WTC11 (cell line): ENCODE results near the gene TOPAZ1. TPM values are rescaled to one million over a fixed set of nuclear protein-coding genes. Genes with fewer than 3 reads are reported as not detected.

Source experiments
- ATAC-seq: fragments of 200-7000 bp; cut with Tn5 transposase; 2 replicates; pipeline ENCODE4 v1.10.0; 2021; ENCODE audit warnings: mild to moderate bottlenecking, moderate library complexity
- CTCF ChIA-PET: fragments of 300-600 bp; sonication (Branson Sonifier 250); formaldehyde crosslinking; loops from one replicate; lab custom pipeline; 2021; ENCODE audit warnings: antibody characterized with exemption; lab: Charles Lee
- POLR2A ChIA-PET: fragments of 350-600 bp; sonication (Branson Sonifier 250); formaldehyde crosslinking; loops from one replicate; lab custom pipeline; 2021; ENCODE audit warnings: antibody characterized with exemption; lab: Charles Lee
- DNase-seq: peaks from one replicate; pipeline ENCODE4 v3.0.0; 2021; ENCODE audit warnings: low spot score
- H3K27ac Mint-ChIP-seq: 2 replicates; pipeline ENCODE4 v1.8.0; 2021; ENCODE audit warnings: mixed read lengths
- H3K27me3 Mint-ChIP-seq: 2 replicates; pipeline ENCODE4 v1.8.0; 2021; ENCODE audit warnings: low read depth, mild to moderate bottlenecking, moderate library complexity, mixed read lengths
- H3K36me3 Mint-ChIP-seq: 2 replicates; pipeline ENCODE4 v1.8.0; 2021; ENCODE audit warnings: mixed read lengths
- H3K4me1 Mint-ChIP-seq: 2 replicates; pipeline ENCODE4 v1.8.0; 2022; ENCODE audit warnings: mixed read lengths
- H3K4me3 Mint-ChIP-seq: 2 replicates; pipeline ENCODE4 v1.8.0; 2021; ENCODE audit warnings: mild to moderate bottlenecking, moderate library complexity, mixed read lengths
- H3K9me3 Mint-ChIP-seq: 2 replicates; pipeline ENCODE4 v1.8.0; 2021; ENCODE audit warnings: mixed read lengths
- E2F4 ChIP-seq: sonication (generic); formaldehyde crosslinking; IDR thresholded peaks from 2 replicates; pipeline ENCODE4 v1.8.1; 2022; ENCODE audit warnings: low read depth, mild to moderate bottlenecking, moderate library complexity, missing genetic modification reagents, borderline replicate concordance
- NR2C2 ChIP-seq: sonication (generic); formaldehyde crosslinking; IDR thresholded peaks from 2 replicates; pipeline ENCODE4 v1.8.0; 2022; ENCODE audit warnings: mild to moderate bottlenecking, missing genetic modification reagents
- OVOL2 ChIP-seq: fragments of 250-450 bp; sonication (Bioruptor Pico); IDR thresholded peaks from 2 replicates; pipeline ENCODE4 v1.9.0; 2021; ENCODE audit warnings: mild to moderate bottlenecking, borderline replicate concordance
- PRDM15 ChIP-seq: sonication (generic); formaldehyde crosslinking; IDR thresholded peaks from 2 replicates; pipeline ENCODE4 v1.8.0; 2022; ENCODE audit warnings: missing genetic modification reagents
- SMAD3 ChIP-seq: sonication (generic); formaldehyde crosslinking; IDR thresholded peaks from 2 replicates; pipeline ENCODE4 v1.8.0; 2022; ENCODE audit warnings: missing genetic modification reagents, mild to moderate bottlenecking, borderline replicate concordance
- ZNF219 ChIP-seq: sonication (generic); formaldehyde crosslinking; IDR thresholded peaks from 2 replicates; pipeline ENCODE4 v1.8.0; 2023; ENCODE audit warnings: missing genetic modification reagents, mild to moderate bottlenecking, borderline replicate concordance
- ZNF671 ChIP-seq: fragments of 250-450 bp; sonication (Bioruptor Pico); IDR thresholded peaks from 2 replicates; pipeline ENCODE4 v1.8.0; 2021; ENCODE audit warnings: mild to moderate bottlenecking
- ZSCAN18 ChIP-seq: fragments of 250-450 bp; sonication (Bioruptor Pico); IDR thresholded peaks from 2 replicates; pipeline ENCODE4 v2.1.2; 2022; ENCODE audit warnings: mild to moderate bottlenecking, moderate library complexity
- total RNA-seq: library from RNA; stranded (reverse); gene quantifications from 3 replicates; pipeline ENCODE4 v1.2.3, GENCODE V29; 2021
- TF ChIP-seq, protein P1 (sequence below): sonication (generic); formaldehyde crosslinking; IDR thresholded peaks from 2 replicates; pipeline ENCODE4 v1.8.1; 2023; ENCODE audit warnings: mild to moderate bottlenecking, missing genetic modification reagents, moderate library complexity
- TF ChIP-seq, protein P2 (sequence below): fragments of 250-450 bp; sonication (Bioruptor Pico); IDR thresholded peaks from 2 replicates; pipeline ENCODE4 v1.9.0; 2021; ENCODE audit warnings: mild to moderate bottlenecking, borderline replicate concordance

The TOPAZ1 gene
- total RNA-seq, 1 experiment from 2014 or later = not detected

GRCh38 chr3:44222337-44222736 is 19.3 kb upstream of the TOPAZ1 start (continued):
- TF ChIP-seq NR2C2 (CRISPR knock-in tag) (no peak), ZNF671 (CRISPR knock-in tag) (no peak), ZNF219 (no peak), OVOL2 (CRISPR knock-in tag) (no peak)
- TF ChIP-seq, protein P1, sequence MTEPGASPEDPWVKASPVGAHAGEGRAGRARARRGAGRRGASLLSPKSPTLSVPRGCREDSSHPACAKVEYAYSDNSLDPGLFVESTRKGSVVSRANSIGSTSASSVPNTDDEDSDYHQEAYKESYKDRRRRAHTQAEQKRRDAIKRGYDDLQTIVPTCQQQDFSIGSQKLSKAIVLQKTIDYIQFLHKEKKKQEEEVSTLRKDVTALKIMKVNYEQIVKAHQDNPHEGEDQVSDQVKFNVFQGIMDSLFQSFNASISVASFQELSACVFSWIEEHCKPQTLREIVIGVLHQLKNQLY = no peak
- TF ChIP-seq, protein P2, sequence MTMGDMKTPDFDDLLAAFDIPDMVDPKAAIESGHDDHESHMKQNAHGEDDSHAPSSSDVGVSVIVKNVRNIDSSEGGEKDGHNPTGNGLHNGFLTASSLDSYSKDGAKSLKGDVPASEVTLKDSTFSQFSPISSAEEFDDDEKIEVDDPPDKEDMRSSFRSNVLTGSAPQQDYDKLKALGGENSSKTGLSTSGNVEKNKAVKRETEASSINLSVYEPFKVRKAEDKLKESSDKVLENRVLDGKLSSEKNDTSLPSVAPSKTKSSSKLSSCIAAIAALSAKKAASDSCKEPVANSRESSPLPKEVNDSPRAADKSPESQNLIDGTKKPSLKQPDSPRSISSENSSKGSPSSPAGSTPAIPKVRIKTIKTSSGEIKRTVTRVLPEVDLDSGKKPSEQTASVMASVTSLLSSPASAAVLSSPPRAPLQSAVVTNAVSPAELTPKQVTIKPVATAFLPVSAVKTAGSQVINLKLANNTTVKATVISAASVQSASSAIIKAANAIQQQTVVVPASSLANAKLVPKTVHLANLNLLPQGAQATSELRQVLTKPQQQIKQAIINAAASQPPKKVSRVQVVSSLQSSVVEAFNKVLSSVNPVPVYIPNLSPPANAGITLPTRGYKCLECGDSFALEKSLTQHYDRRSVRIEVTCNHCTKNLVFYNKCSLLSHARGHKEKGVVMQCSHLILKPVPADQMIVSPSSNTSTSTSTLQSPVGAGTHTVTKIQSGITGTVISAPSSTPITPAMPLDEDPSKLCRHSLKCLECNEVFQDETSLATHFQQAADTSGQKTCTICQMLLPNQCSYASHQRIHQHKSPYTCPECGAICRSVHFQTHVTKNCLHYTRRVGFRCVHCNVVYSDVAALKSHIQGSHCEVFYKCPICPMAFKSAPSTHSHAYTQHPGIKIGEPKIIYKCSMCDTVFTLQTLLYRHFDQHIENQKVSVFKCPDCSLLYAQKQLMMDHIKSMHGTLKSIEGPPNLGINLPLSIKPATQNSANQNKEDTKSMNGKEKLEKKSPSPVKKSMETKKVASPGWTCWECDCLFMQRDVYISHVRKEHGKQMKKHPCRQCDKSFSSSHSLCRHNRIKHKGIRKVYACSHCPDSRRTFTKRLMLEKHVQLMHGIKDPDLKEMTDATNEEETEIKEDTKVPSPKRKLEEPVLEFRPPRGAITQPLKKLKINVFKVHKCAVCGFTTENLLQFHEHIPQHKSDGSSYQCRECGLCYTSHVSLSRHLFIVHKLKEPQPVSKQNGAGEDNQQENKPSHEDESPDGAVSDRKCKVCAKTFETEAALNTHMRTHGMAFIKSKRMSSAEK = no peak
- TF ChIP-seq, all 79 proteins: peak for 0

- TF ChIP-seq, protein P1 = no peak
- TF ChIP-seq ZNF671 (CRISPR knock-in tag) (no peak), ZSCAN18 (CRISPR knock-in tag) (no peak)
- ChIA-PET CTCF (no interaction called here), POLR2A (no interaction called here)
- Mint-ChIP-seq H3K27me3 (peaks cover 46% of the 10 kb centered on the region), H3K4me3 (no peak overlapping the region), H3K36me3 (no peaks in the 10 kb centered on the region; the same call in 1 of the 2 replicates), H3K9me3 (peaks cover 13% of the 10 kb centered on the region), H3K4me1 (no peaks in the 10 kb centered on the region), H3K27ac (no peak overlapping the region)
- no peak for DNase-seq
- ATAC-seq = no peak
Measured at GRCh38 chr3:44223299-44223698, 18.4 kb upstream of the TOPAZ1 start.

DNA sequence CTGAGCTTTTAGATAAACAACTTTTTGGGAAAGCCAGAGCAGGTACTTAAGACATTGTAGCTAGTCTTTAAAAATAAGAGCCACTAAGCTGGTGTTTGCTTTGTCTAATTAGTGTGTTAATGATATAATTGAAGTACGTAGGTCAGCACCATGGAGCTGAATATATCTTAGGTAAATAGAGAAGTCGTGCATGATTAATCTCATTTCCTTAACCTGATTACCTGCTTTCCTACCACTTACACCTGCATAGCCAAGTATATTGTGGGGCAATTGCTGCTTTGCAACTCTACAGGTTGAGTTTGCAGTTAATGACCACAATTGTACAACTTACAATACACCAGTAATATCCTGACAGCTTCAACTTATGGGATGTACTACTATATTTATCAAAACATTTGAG is 17.6 kb upstream of the TOPAZ1 start:
- Mint-ChIP-seq H3K4me3 (no peak overlapping the region), H3K27me3 (peaks cover 46% of the 10 kb centered on the region), H3K36me3 (no peaks in the 10 kb centered on the region; the same call in 1 of the 2 replicates), H3K4me1 (no peaks in the 10 kb centered on the region), H3K9me3 (peaks cover 8% of the 10 kb centered on the region), H3K27ac (no peak overlapping the region)
- no peak for TF ChIP-seq ZNF219
- no peak for TF ChIP-seq E2F4
- TF ChIP-seq PRDM15 (CRISPR knock-in tag) = no peak
- TF ChIP-seq SMAD3 (CRISPR knock-in tag) = no peak
- ChIA-PET CTCF (no interaction called here), POLR2A (no interaction called here)
- no peak for DNase-seq
- ATAC-seq = no peak
